Vagina (tissue), 2 donors: ENCODE measurements around the gene ABCG1.

Experiments used
- POLR2A ChIP-seq, 2 donors: fragments of 450-650 bp; IDR thresholded peaks; one replicate each; pipeline ENCODE4 v1.6.1; 2017; ENCODE audit warnings: antibody characterized with exemption in 2 of 2, mild to moderate bottlenecking in 2 of 2, moderate library complexity in 2 of 2
- TF ChIP-seq, protein P1 (sequence below), 3 experiments: fragments of 450-650 bp in 2 of 3; fragments of 200-600 bp in 1 of 3; sonication (generic) in 1 of 3; IDR thresholded peaks; one replicate each; pipeline ENCODE4 v1.5.1; 2017 to 2019; ENCODE audit warnings: antibody characterized with exemption in 3 of 3, mild to moderate bottlenecking in 2 of 3, moderate library complexity in 2 of 3

DNA sequence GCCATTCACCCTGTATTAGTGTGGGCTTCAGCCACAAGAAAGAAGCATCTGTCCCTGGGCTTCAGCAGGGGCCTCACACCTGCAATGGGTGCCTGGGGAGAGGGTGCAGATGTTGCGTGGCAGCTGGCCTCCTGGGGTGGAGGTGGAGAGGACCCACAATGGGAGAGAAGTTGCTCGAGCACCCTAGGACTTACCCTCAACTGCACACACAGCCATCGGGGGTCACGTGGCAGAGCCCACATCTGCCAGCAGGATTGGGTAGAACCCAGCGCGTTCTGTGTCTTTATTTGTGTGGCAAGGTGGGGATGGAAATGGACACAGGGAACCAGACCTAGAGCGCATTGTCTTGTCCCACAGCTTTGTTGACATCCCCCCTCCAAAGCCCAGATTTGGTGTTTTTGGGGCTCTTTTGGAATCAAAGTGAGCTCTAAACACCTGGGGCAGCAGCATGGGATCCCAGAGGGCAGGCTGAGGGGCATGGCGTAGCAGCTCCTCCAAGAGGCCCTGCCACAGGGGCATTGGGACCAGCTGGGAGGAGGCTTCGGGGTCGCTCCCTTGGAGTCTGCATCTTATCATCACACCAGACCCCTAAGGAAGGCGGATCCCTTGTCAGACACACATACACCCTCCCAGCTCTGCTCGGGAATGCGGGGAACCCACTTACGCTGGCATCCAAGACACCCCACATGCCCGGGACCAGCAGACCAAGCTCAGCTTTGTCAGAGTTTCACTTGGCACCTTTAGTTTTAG, 5.1 kb downstream of the ABCG1 start:
- no peak for TF ChIP-seq POLR2A (IDR thresholded peaks at IDR 0.05)
- TF ChIP-seq, protein P1, sequence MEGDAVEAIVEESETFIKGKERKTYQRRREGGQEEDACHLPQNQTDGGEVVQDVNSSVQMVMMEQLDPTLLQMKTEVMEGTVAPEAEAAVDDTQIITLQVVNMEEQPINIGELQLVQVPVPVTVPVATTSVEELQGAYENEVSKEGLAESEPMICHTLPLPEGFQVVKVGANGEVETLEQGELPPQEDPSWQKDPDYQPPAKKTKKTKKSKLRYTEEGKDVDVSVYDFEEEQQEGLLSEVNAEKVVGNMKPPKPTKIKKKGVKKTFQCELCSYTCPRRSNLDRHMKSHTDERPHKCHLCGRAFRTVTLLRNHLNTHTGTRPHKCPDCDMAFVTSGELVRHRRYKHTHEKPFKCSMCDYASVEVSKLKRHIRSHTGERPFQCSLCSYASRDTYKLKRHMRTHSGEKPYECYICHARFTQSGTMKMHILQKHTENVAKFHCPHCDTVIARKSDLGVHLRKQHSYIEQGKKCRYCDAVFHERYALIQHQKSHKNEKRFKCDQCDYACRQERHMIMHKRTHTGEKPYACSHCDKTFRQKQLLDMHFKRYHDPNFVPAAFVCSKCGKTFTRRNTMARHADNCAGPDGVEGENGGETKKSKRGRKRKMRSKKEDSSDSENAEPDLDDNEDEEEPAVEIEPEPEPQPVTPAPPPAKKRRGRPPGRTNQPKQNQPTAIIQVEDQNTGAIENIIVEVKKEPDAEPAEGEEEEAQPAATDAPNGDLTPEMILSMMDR (IDR thresholded peaks at IDR 0.05): no peak
